HL-60 (cell line): ENCODE data around the gene BUD31.

ENCODE experiments used
- GABPA ChIP-seq: IDR thresholded peaks from 2 replicates; pipeline ENCODE4 v1.6.1; 2012; ENCODE audit warnings: low read depth
- POLR2AphosphoS5 ChIP-seq: IDR thresholded peaks from 2 replicates; pipeline ENCODE4 v1.6.1; 2012; ENCODE audit warnings: low read depth
- REST ChIP-seq: IDR thresholded peaks from 2 replicates; pipeline ENCODE4 v1.6.1; 2012; ENCODE audit warnings: low read depth; ENCODE audit not compliant: insufficient replicate concordance
- SPI1 ChIP-seq: IDR thresholded peaks from 2 replicates; pipeline ENCODE4 v1.6.1; 2012; ENCODE audit warnings: low read depth, mild to moderate bottlenecking, borderline replicate concordance
- TF ChIP-seq, protein P1 (sequence below): IDR thresholded peaks from one replicate; pipeline ENCODE4 v1.5.1; 2011; ENCODE audit warnings: low read length, control low read depth, inconsistent platforms; ENCODE audit not compliant: insufficient read depth

DNA sequence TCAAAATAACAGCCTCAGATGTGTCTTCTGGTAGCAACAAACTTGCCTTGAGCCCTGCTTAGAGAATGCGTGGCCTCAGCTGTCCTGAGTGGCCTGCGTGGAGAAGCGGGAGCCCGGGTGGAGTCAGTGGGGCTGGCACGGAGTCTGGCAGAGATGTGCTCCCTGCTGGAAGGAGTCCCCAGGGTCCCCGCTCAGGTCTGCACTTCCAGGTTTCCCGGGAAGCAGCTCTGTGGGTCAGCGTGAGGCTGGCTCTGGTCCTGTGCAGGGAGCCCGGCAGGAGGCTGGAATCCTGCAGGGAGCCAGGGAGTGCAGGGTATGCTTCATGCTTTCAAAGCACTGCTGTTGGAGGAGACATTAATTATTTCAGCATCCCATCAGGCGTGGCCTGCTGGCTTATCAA, 40.1 kb downstream of the BUD31 start:
- TF ChIP-seq REST (no peak), POLR2AphosphoS5 (no peak), GABPA (no peak), SPI1 (no peak)
- TF ChIP-seq, protein P1, sequence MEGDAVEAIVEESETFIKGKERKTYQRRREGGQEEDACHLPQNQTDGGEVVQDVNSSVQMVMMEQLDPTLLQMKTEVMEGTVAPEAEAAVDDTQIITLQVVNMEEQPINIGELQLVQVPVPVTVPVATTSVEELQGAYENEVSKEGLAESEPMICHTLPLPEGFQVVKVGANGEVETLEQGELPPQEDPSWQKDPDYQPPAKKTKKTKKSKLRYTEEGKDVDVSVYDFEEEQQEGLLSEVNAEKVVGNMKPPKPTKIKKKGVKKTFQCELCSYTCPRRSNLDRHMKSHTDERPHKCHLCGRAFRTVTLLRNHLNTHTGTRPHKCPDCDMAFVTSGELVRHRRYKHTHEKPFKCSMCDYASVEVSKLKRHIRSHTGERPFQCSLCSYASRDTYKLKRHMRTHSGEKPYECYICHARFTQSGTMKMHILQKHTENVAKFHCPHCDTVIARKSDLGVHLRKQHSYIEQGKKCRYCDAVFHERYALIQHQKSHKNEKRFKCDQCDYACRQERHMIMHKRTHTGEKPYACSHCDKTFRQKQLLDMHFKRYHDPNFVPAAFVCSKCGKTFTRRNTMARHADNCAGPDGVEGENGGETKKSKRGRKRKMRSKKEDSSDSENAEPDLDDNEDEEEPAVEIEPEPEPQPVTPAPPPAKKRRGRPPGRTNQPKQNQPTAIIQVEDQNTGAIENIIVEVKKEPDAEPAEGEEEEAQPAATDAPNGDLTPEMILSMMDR: no peak
